Fibroblast of villous mesenchyme (primary cell): ENCODE results near the gene POLR3E. TPM values are rescaled to one million over a fixed set of nuclear protein-coding genes. Genes with fewer than 3 reads are reported as not detected.

ENCODE experiments used
- DNase-seq: peaks from one replicate; pipeline ENCODE4 v3.0.0-alpha.2; 2010; ENCODE audit warnings: low read depth
- H3K4me3 ChIP-seq: 2 replicates; pipeline ENCODE4 v1.5.1; 2011; ENCODE audit warnings: low read depth, mild to moderate bottlenecking, low read length
- total RNA-seq: library from RNA; depleted of rRNA; stranded (reverse); fragments of >200 nt; gene quantifications from 2 replicates; pipeline ENCODE4 v1.2.3, GENCODE V29; 2012
- TF ChIP-seq, protein P1 (sequence below): IDR thresholded peaks from 2 replicates; pipeline ENCODE4 v1.5.1; 2012; ENCODE audit warnings: low read depth, mild to moderate bottlenecking, low read length; ENCODE audit not compliant: insufficient read depth

Gene POLR3E
- total RNA-seq, 1 donor = 31.5 TPM

DNA sequence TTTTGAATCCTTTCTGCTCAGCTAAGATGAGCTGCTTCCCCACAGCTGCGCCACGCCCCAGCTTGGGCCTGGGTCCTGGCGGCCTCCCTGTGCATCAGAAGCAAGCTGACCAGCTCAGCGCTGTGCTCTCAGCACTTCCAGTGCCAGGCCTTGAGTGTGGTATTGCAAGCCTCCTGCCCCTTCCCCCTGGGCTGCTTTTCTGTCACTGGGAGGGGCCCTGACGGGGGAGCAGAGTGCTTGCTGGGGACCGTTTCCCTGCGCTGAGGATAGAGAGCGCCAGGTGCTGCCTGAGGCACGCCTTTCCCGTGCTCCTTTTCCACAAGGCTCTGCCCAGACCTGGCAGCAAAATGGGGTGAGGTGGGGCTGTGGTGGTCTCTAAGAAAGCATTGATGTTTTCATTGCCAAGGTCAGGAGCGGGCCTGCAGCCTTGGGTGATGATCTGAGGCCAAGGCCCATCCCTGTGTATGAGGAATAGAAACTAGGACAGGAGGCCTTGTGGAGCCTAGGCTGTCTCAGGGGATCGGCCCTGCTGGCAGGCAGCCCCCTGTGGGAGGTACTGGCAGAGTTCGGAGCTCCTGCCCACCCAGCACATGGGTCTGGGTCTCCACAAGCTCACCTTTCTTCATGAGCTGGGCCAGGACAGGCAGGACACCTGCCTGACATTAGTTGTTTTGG is 29.7 kb downstream of the POLR3E start:
- TF ChIP-seq, protein P1, sequence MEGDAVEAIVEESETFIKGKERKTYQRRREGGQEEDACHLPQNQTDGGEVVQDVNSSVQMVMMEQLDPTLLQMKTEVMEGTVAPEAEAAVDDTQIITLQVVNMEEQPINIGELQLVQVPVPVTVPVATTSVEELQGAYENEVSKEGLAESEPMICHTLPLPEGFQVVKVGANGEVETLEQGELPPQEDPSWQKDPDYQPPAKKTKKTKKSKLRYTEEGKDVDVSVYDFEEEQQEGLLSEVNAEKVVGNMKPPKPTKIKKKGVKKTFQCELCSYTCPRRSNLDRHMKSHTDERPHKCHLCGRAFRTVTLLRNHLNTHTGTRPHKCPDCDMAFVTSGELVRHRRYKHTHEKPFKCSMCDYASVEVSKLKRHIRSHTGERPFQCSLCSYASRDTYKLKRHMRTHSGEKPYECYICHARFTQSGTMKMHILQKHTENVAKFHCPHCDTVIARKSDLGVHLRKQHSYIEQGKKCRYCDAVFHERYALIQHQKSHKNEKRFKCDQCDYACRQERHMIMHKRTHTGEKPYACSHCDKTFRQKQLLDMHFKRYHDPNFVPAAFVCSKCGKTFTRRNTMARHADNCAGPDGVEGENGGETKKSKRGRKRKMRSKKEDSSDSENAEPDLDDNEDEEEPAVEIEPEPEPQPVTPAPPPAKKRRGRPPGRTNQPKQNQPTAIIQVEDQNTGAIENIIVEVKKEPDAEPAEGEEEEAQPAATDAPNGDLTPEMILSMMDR = no peak
- no peak overlapping the region for H3K4me3 ChIP-seq
- no peak for DNase-seq

DNA sequence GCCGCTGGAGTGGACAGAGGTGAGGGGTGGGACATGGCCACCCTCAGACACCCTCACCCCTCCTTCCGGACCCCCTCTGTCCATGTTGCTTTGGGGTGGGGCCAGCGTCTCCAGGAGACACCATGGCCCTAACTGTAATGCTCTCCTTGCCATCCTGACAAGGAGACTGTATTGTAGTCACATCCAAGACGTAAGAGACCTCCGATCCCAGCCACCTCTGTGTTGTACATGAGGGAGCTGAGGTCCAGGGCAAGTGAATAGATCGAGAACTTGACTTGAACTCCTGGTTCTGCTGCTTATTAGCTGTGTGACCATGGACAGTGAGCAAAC is 30.2 kb downstream of the POLR3E start:
- DNase-seq = no peak
- H3K4me3 ChIP-seq = no peak overlapping the region
- TF ChIP-seq, protein P1 = no peak

DNA sequence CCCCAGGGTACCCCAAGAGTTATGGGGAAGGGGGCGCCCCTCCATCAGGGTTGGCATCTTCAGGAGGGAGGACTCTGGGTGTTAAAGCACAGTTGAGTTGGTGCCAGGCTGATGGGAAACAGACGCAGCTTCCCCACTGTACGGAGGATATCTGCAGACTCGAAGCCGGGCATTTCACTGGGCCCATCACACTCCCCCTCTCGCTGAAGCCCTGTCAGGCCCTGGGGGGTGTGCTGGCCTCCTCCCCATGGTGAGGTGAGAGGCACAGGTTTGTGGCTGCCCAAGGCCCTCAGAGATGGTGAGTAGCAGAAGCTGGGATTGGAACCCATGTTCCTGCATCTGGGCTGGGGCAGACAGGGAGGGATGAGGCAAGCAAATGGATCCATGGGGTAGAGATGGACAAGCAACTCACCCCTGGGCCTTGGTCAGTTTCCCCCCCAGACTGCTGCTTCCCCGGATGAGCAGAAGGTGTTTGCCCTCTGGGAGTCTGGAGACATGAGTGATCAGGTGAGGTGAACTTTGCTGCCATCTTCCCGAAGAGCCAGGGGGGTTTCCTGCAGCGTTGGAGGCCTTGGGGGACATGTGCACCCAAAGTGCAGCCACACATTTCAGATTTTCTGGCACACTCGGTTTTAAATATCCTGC is 31.0 kb downstream of the POLR3E start:
- no peak overlapping the region for H3K4me3 ChIP-seq
- no peak for DNase-seq
- TF ChIP-seq, protein P1 = no peak

DNA sequence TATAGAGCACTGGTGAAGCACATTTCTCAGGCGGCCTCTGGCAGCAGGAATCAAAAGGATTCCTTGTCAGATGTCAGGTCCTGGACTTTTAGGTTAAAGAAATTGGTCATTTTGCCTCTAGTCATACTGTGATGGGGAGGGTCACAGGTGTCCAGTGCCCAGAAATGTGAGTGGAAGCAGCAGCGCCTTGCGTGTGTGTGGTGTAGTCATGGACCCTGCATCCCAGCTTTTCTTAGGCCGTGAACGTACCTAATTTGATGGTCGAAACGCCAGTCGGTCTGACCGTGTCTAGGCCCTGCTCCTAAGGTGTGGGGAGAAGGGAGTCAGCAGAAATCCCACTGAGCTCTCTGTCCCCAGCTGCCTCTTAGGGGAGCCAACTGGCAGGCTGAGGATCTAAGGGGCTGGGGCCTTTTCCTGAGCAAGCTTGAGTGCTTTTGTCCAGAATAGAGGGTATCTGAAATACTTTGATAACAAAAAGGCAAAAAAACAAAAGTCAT is 32.0 kb downstream of the POLR3E start:
- H3K4me3 ChIP-seq = no peak overlapping the region
- TF ChIP-seq, protein P1 = no peak
- no peak for DNase-seq

DNA sequence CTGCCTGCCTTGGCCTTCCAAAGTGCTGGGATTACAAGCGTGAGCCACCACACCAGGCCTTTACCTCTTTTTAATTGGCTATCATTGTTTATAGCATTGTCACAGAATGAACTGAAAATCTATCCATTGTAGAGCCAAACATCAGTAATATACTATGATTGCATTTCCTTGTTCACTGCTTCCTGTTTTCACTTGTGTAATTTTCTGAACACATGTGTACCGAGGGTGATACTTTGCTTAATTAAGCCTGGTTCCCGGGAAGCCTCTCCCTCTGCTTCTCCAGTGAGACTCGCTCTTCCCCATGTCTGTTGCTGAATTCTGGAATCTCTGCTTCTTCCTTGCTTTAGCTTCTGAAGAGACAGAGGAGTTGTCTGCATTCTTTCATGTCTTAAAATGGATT is 33.1 kb downstream of the POLR3E start:
- H3K4me3 ChIP-seq = no peak overlapping the region
- no peak for DNase-seq
- TF ChIP-seq, protein P1 = no peak

DNA sequence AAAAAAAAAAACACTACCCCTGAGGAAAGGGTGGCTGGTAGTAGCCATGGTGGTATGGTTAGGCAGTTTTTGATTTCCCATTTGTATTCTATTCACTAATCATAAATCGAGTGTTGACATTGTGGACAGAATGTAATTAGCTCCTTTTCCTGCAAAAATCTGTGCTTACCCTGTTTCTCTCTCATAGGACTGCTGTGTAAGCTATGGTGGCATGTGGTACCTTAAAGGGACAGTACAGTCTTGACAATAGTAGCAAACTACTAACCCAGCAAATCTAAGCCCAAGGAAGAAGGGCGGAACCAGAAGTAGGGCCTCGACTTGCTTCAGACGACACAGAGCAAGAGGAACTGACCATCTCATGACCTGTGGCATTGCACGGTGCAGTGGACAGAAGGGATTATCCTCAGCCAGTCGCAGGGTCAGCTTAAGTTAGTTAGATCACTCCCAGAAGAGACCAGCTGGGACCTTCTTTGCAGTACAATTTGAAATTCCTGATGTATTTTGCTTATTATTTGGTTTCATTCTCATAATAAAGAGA is 36.3 kb downstream of the POLR3E start:
- TF ChIP-seq, protein P1 = no peak
- H3K4me3 ChIP-seq = no peak overlapping the region
- no peak for DNase-seq
